H1 (cell line): ENCODE results near the gene PLEKHG2. TPM values are rescaled to one million over a fixed set of nuclear protein-coding genes. Genes with fewer than 3 reads are reported as not detected.

Source experiments
- ATF3 ChIP-seq: IDR thresholded peaks from 2 replicates; pipeline ENCODE4 v1.6.1; 2011; ENCODE audit warnings: low read depth, mild to moderate bottlenecking, low read length; ENCODE audit not compliant: insufficient read depth
- BRCA1 ChIP-seq: IDR thresholded peaks from 2 replicates; pipeline ENCODE4 v1.6.1; 2012; ENCODE audit warnings: low read depth, low read length, improper control_type of control experiment
- CBX8 ChIP-seq: fragments of 300-800, 300-1000 bp; sonication (generic); IDR thresholded peaks from 2 replicates; pipeline ENCODE4 v1.7.1; 2016; ENCODE audit warnings: low read depth, low read length, borderline replicate concordance
- CHD1 ChIP-seq: IDR thresholded peaks from 2 replicates; pipeline ENCODE4 v1.6.1; 2012; ENCODE audit warnings: low read depth, low read length, improper control_type of control experiment
- CREB1 ChIP-seq: IDR thresholded peaks from 2 replicates; pipeline ENCODE4 v1.6.1; 2012; ENCODE audit warnings: inconsistent platforms
- RBBP5 ChIP-seq: IDR thresholded peaks from 2 replicates; pipeline ENCODE4 v1.7.1; 2012; ENCODE audit warnings: low read depth, mild to moderate bottlenecking, inconsistent platforms, low read length, moderate library complexity, borderline replicate concordance
- SIN3A ChIP-seq, 2 experiments: IDR thresholded peaks in 1 of 2; conservative IDR thresholded peaks in 1 of 2; 2 replicates each; pipeline ENCODE4 v1.6.1; 2011 to 2012; ENCODE audit warnings: low read length in 2 of 2, improper control_type of control experiment in 1 of 2, low read depth in 1 of 2, mild to moderate bottlenecking in 1 of 2
- TAF1 ChIP-seq: IDR thresholded peaks from 2 replicates; pipeline ENCODE4 v1.6.1; 2011; ENCODE audit warnings: mild to moderate bottlenecking, low read depth, low read length
- TBP ChIP-seq: IDR thresholded peaks from 2 replicates; pipeline ENCODE4 v1.6.1; 2011; ENCODE audit warnings: low read depth, low read length, improper control_type of control experiment
- YY1 ChIP-seq: IDR thresholded peaks from 2 replicates; pipeline ENCODE4 v1.6.1; 2011; ENCODE audit warnings: low read depth, mild to moderate bottlenecking, low read length
- polyA plus RNA-seq, 7 experiments: library from polyadenylated mRNA; depleted of rRNA in 3 of 7; stranded (reverse) in 5 of 7; unstranded in 2 of 7; fragments of >200 nt in 5 of 7; fragments of 200-250 nt in 2 of 7; gene quantifications; 1 replicate in 5 of 7; 2 replicates in 1 of 7; 4 replicates in 1 of 7; pipeline versions ENCODE4 v1.2.1 to v1.2.3, GENCODE V29; 2011 to 2013; ENCODE audit warnings: missing spikeins in 2 of 7, mixed read lengths in 2 of 7
- total RNA-seq: library from RNA; stranded (reverse); fragmentation: NEBNext Ultra II Directional; extraction: Animal tissue kit (Norgen Biotek cat#: 25700); gene quantifications from 2 replicates; pipeline ENCODE4 v1.2.1, GENCODE V29; 2021

The PLEKHG2 gene
- total and polyA plus RNA-seq, 2 of the 8 experiments (the other 6 are each of a cell fraction or from before 2014, with no cell fraction given): 16.9 to 65.7 TPM

GRCh38 chr19:39435499-39436349 lies 23.3 kb downstream of the PLEKHG2 start, which contains the start of gene RPS16 (continued):
- TF ChIP-seq CHD1: no peak; the same call in 1 of the 2 replicates
- no peak for TF ChIP-seq RBBP5
- peak; percentile 12; the same call in 1 of the 2 replicates for TF ChIP-seq YY1
- no peak for TF ChIP-seq BRCA1
- TF ChIP-seq SIN3A (conservative IDR thresholded peaks at IDR 0.05 in 1 of 2, IDR thresholded peaks at IDR 0.05 in 1 of 2; ENCODE audit: low read depth in 1 of 2, low read length in 2 of 2): peak; percentile 46 to 91; a peak in 2 of 4 replicates
- TF ChIP-seq TBP: peak; percentile 98
- peak; percentile 66 for TF ChIP-seq CREB1
- TF ChIP-seq CBX8: no peak
- TF ChIP-seq ATF3: peak; percentile 75
- peak; percentile 100 for TF ChIP-seq TAF1
- TF ChIP-seq, all 59 proteins: peak for 22
